ENCODE data around the gene SEC22A. TPM values are rescaled to one million over a fixed set of nuclear protein-coding genes. Genes with fewer than 3 reads are reported as not detected.

Gene SEC22A
- total RNA-seq, 4 donors from 2014 or later = 20.6 to 36.4 (median 28.0) TPM

GRCh38 chr3:123278446-123278845 is 76.7 kb downstream of the SEC22A start:
- 72% methylated on average over 4 of the region's 5 CpGs; no CpG with 5 or more reads in 1 of the 2 donors for WGBS, 2 donors
- DNase-seq = no peak
- TF ChIP-seq POLR2A (IDR thresholded peaks at IDR 0.05) (no peak), CTCF (IDR thresholded peaks at IDR 0.05) (no peak)

GRCh38 chr3:123279121-123279520 is 77.4 kb downstream of the SEC22A start:
- DNase-seq = no peak
- Histone ChIP-seq H3K27me3 (no peaks in the 10 kb centered on the region), H3K27ac (no peak overlapping the region), H3K36me3 (no peaks in the 10 kb centered on the region), H3K4me3 (no peak overlapping the region), H3K4me1 (no peaks in the 10 kb centered on the region), H3K9me3 (no peaks in the 10 kb centered on the region)
- WGBS, 2 donors = 72 to 84% methylated on average over 7 of the region's 7 CpGs
- TF ChIP-seq CTCF (IDR thresholded peaks at IDR 0.05) (no peak), POLR2A (IDR thresholded peaks at IDR 0.05) (no peak)
- intact Hi-C loops (cut with DNase I) = no loop called here

More at GRCh38 chr3:123278446-123278845, 76.7 kb downstream of the SEC22A start:
- Histone ChIP-seq H3K4me1 (peaks cover 0 to 6% (median 2%) of the 10 kb centered on the region in 3 donors), H3K27me3 (no peaks in the 10 kb centered on the region), H3K4me3 (no peak overlapping the region), H3K36me3 (no peaks in the 10 kb centered on the region), H3K9me3 (no peaks in the 10 kb centered on the region), H3K27ac (no peak overlapping the region)
- intact Hi-C loops (cut with DNase I) = no loop called here

GRCh38 chr3:123281406-123281805 is 79.7 kb downstream of the SEC22A start:
- intact Hi-C loops (cut with DNase I) = no loop called here
- TF ChIP-seq CTCF (IDR thresholded peaks at IDR 0.05) (no peak), POLR2A (IDR thresholded peaks at IDR 0.05) (no peak)

GRCh38 chr3:123281929-123282328 is 80.2 kb downstream of the SEC22A start:
- intact Hi-C loops (cut with DNase I) = no loop called here
- DNase-seq = no peak
- no peak overlapping the region for H3K27ac ChIP-seq
- peaks cover 0 to 5% (median 0%) of the 10 kb centered on the region in 3 donors for H3K36me3 ChIP-seq
- WGBS, 2 donors = 95 to 100% methylated on average over 2 of the region's 2 CpGs
- H3K27me3 ChIP-seq = no peaks in the 10 kb centered on the region
- no peaks in the 10 kb centered on the region for H3K4me1 ChIP-seq
- H3K4me3 ChIP-seq = no peak overlapping the region
- TF ChIP-seq POLR2A (IDR thresholded peaks at IDR 0.05) (no peak), CTCF (IDR thresholded peaks at IDR 0.05) (no peak)
- no peaks in the 10 kb centered on the region for H3K9me3 ChIP-seq

More at GRCh38 chr3:123281406-123281805, 79.7 kb downstream of the SEC22A start:
- H3K4me3 ChIP-seq = no peak overlapping the region
- no peaks in the 10 kb centered on the region for H3K9me3 ChIP-seq
- H3K36me3 ChIP-seq = peaks cover 0 to 5% (median 0%) of the 10 kb centered on the region in 3 donors
- H3K27ac ChIP-seq = no peak overlapping the region
- 93 to 94% methylated on average over 2 to 3 of the region's 3 CpGs for WGBS, 2 donors
- H3K27me3 ChIP-seq = no peaks in the 10 kb centered on the region
- no peak for DNase-seq
- no peaks in the 10 kb centered on the region for H3K4me1 ChIP-seq

GRCh38 chr3:123282461-123282860 is 80.7 kb downstream of the SEC22A start:
- Histone ChIP-seq H3K36me3 (peaks cover 0 to 5% (median 0%) of the 10 kb centered on the region in 3 donors), H3K4me1 (no peaks in the 10 kb centered on the region), H3K4me3 (no peak overlapping the region), H3K9me3 (no peaks in the 10 kb centered on the region), H3K27ac (no peak overlapping the region), H3K27me3 (no peaks in the 10 kb centered on the region)
- 69 to 84% methylated on average over 8 of the region's 8 CpGs for WGBS, 2 donors
- intact Hi-C loops (cut with DNase I) = no loop called here
- no peak for DNase-seq
- TF ChIP-seq CTCF (IDR thresholded peaks at IDR 0.05) = no peak
- TF ChIP-seq POLR2A (IDR thresholded peaks at IDR 0.05) = no peak
